T-helper 2 cell treated with Interferon-gamma antibody and Interleukin-4, amounts not matched to agents 5 μg/mL and 100 μg/mL, for 36 hours (primary cell): ENCODE results near the gene PDSS2.

ENCODE experiments used
- DNase-seq: peaks from one replicate; pipeline ENCODE4 v3.0.0; 2021; ENCODE audit warnings: low spot score
- H3K27ac Mint-ChIP-seq: one replicate; pipeline ENCODE4 v1.8.0; 2021; ENCODE audit warnings: mild to moderate bottlenecking, mixed read lengths
- H3K27me3 Mint-ChIP-seq: one replicate; pipeline ENCODE4 v1.8.0; 2021; ENCODE audit warnings: low read depth, mixed read lengths
- H3K36me3 Mint-ChIP-seq: one replicate; pipeline ENCODE4 v1.8.0; 2021; ENCODE audit warnings: low read depth, mixed read lengths
- H3K4me1 Mint-ChIP-seq: one replicate; pipeline ENCODE4 v1.8.0; 2021; ENCODE audit warnings: low read depth, mixed read lengths
- H3K4me3 Mint-ChIP-seq: one replicate; pipeline ENCODE4 v1.8.0; 2022; ENCODE audit warnings: mild to moderate bottlenecking, moderate library complexity, mixed read lengths
- H3K9me3 Mint-ChIP-seq: one replicate; pipeline ENCODE4 v1.8.0; 2021; ENCODE audit warnings: mixed read lengths

The PDSS2 gene

DNA sequence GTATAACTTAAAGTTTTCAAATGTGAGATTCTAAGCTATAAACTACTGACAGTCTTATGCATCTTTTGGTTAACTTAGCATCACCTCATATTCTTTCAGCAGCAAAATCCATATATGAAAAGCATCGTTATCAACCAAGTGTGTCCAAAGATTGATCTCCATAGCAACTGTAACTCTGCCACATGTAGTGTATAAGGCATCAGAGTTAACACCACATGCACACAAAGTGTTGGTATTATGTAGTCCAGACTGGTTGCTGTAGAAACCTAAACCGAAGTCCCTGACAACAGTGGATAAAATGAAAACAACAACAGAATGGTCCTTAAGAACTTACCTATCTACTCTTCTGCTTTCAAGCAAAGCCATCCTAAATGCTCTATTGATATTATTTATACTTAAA lies 39.6 kb downstream of the PDSS2 start:
- Mint-ChIP-seq H3K4me1 (no peaks in the 10 kb centered on the region), H3K27me3 (no peaks in the 10 kb centered on the region), H3K36me3 (peaks cover under 1% of the 10 kb centered on the region), H3K27ac (no peak overlapping the region), H3K4me3 (no peak overlapping the region), H3K9me3 (no peaks in the 10 kb centered on the region)
- no peak for DNase-seq

DNA sequence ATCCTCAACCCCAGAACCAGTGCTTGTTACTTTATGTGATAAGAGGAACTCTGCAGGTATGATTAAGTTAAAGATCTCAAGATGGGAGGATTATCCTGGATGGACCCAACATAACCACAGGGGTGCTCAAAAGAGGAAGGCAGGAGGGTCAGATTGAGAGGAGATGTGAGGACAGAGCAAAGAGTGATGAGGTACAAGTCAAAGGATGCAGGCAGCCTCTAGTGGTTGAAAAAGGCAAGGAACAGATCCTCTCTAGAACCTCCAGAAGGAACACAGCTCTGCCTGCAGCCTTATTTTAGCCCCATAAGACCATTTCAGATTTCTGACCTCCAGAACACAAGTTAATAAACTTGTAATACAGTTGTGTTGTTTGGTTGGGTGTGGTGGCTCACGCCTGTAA lies 41.2 kb downstream of the PDSS2 start:
- no peak overlapping the region for H3K27ac Mint-ChIP-seq
- H3K27me3 Mint-ChIP-seq: no peaks in the 10 kb centered on the region
- no peaks in the 10 kb centered on the region for H3K4me1 Mint-ChIP-seq
- DNase-seq: no peak
- no peaks in the 10 kb centered on the region for H3K9me3 Mint-ChIP-seq
- no peaks in the 10 kb centered on the region for H3K36me3 Mint-ChIP-seq
- H3K4me3 Mint-ChIP-seq: no peak overlapping the region

- H3K9me3 Mint-ChIP-seq: no peaks in the 10 kb centered on the region
- H3K4me1 Mint-ChIP-seq: no peaks in the 10 kb centered on the region
- H3K27me3 Mint-ChIP-seq: no peaks in the 10 kb centered on the region
- no peaks in the 10 kb centered on the region for H3K36me3 Mint-ChIP-seq
- H3K4me3 Mint-ChIP-seq: no peak overlapping the region
- no peak for DNase-seq
- no peak overlapping the region for H3K27ac Mint-ChIP-seq
These were observed 43.2 kb downstream of the PDSS2 start for GRCh38 chr6:107416145-107416544.

- Mint-ChIP-seq H3K36me3 (no peaks in the 10 kb centered on the region), H3K27me3 (no peaks in the 10 kb centered on the region), H3K9me3 (no peaks in the 10 kb centered on the region), H3K27ac (no peak overlapping the region), H3K4me3 (no peak overlapping the region), H3K4me1 (no peaks in the 10 kb centered on the region)
- no peak for DNase-seq
These were observed 45.3 kb downstream of the PDSS2 start for GRCh38 chr6:107413966-107414645.

DNA sequence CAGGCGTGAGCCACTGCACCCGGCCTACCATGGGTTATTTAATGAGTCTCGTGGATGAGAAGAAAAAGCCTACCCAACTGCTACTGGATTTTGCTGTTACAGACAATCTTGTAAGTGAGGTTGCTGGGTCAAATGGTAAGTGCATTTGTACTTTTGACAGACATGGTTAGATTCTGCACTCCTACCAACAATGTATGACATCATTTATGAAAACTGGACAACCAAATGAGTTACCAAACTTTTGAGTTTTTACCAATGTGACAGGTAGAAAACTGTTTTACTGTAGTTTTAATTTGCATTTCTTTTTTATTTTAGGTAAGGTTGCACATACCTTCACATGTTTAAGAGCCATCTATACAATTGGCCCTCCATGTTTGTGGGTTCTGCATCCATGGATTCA lies 48.2 kb downstream of the PDSS2 start:
- Mint-ChIP-seq H3K36me3 (peaks cover 3% of the 10 kb centered on the region), H3K4me3 (no peak overlapping the region)

DNA sequence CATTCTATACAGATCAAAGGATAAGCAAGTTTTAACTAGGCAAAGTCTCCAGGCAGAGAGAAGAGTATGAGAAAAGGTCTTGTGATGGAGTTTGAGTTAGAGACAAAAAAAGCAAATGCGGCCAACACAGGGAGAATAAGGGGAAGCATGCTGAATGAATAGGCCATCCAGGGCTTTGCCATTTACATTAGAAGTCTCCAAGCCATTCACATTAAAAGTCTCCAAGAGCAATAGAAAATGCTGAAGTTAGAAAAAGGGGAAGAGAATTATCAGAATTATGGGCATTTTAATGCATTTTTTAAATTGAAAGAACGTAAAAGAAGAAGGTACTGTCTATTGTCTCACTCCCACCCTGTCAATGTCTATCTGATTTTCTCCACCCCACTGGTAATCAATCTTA lies 49.4 kb downstream of the PDSS2 start:
- no peak overlapping the region for H3K27ac Mint-ChIP-seq
- H3K4me1 Mint-ChIP-seq: peaks cover 5% of the 10 kb centered on the region
- H3K27me3 Mint-ChIP-seq: no peaks in the 10 kb centered on the region
- H3K9me3 Mint-ChIP-seq: peaks cover 5% of the 10 kb centered on the region
- no peak for DNase-seq
- no peak overlapping the region for H3K4me3 Mint-ChIP-seq
- peaks cover 6% of the 10 kb centered on the region for H3K36me3 Mint-ChIP-seq

More for the DNA sequence above, 48.2 kb downstream of the PDSS2 start:
- peaks cover 5% of the 10 kb centered on the region for H3K4me1 Mint-ChIP-seq
- DNase-seq: no peak
- H3K27ac Mint-ChIP-seq: no peak overlapping the region
- H3K27me3 Mint-ChIP-seq: no peaks in the 10 kb centered on the region
- no peaks in the 10 kb centered on the region for H3K9me3 Mint-ChIP-seq

DNA sequence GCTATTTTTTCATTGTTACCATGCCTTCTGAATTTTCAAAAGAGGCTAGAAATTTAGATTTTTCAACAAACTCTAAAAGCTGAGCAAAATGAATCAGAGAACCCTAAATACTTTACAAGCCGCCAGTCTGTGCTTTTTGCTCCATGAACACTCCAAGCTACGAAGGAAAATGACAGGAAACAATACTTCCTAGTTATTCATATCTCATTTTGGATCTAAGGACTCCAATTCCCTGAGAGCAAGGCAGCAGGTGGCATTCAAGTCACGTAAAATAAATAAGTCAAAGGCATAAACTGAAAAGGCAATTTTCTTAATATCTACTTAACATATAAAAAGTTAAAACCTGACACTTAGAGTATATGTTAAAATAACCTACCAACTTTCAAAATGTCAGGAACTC lies 50.6 kb downstream of the PDSS2 start:
- H3K9me3 Mint-ChIP-seq: peaks cover 17% of the 10 kb centered on the region
- H3K27ac Mint-ChIP-seq: no peak overlapping the region
- H3K36me3 Mint-ChIP-seq: peaks cover 13% of the 10 kb centered on the region
- no peak overlapping the region for H3K4me3 Mint-ChIP-seq
- no peak for DNase-seq
- H3K27me3 Mint-ChIP-seq: no peaks in the 10 kb centered on the region
- peaks cover 5% of the 10 kb centered on the region for H3K4me1 Mint-ChIP-seq

GRCh38 chr6:107405002-107405401 lies 54.4 kb downstream of the PDSS2 start:
- Mint-ChIP-seq H3K4me3 (no peak overlapping the region), H3K9me3 (peaks cover 44% of the 10 kb centered on the region), H3K27ac (no peak overlapping the region), H3K27me3 (no peaks in the 10 kb centered on the region), H3K36me3 (peaks cover 37% of the 10 kb centered on the region), H3K4me1 (peaks cover 5% of the 10 kb centered on the region)
- no peak for DNase-seq

- Mint-ChIP-seq H3K4me3 (no peak overlapping the region), H3K27ac (no peak overlapping the region), H3K36me3 (peaks cover 42% of the 10 kb centered on the region), H3K27me3 (no peaks in the 10 kb centered on the region), H3K9me3 (peaks cover 62% of the 10 kb centered on the region), H3K4me1 (peaks cover 5% of the 10 kb centered on the region)
- no peak for DNase-seq
These were observed 56.8 kb downstream of the PDSS2 start for GRCh38 chr6:107402533-107402932.

DNA sequence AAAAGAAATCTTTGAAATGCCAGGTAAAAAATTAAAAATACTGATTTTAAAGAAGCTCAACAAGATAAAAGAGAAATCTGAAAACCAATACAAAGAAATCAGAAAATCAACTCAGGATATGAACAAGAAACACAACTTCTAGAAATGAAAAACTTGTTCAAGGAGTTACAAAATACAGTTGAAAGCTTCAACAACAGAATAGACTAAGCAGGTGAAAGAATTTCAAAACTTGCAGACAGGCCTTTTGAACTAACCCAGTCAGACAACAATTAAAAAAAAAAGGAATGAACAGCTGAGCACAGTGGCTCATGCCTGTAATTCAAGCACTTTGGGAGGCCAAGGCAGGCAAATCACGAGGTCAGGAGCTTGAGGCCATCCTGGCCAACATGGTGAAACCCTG lies 57.8 kb downstream of the PDSS2 start:
- peaks cover 39% of the 10 kb centered on the region for H3K36me3 Mint-ChIP-seq

DNA sequence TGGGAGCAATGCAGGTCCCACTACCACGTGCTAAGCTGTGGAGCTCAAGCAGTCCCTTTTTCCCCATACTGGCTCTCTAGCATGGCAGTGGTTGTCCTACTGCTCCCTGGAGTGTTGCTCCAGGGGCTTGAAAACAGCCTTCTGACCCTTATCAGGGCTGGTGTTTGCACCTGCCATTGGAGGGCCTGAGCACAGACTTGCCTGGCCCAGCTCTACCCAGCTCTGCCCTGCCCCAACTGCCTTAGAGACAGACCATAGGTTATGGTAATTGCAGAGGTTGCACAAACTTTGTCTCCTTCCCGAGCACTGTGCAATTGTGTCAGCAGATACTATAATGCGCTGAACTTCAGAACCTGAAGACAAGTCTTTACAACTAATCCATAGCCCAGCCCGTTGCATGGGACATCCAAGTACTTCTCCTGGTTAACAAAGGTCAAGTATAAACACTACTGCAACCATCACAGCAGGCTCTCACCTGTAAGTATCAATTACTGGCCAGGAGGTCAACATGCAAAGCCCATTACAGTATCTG lies 58.7 kb downstream of the PDSS2 start:
- no peak overlapping the region for H3K4me3 Mint-ChIP-seq
- H3K27me3 Mint-ChIP-seq: no peaks in the 10 kb centered on the region
- DNase-seq: no peak
- no peaks in the 10 kb centered on the region for H3K4me1 Mint-ChIP-seq
- H3K27ac Mint-ChIP-seq: no peak overlapping the region
- H3K36me3 Mint-ChIP-seq: peaks cover 44% of the 10 kb centered on the region
- peaks cover 71% of the 10 kb centered on the region for H3K9me3 Mint-ChIP-seq

More for the DNA sequence above, 57.8 kb downstream of the PDSS2 start:
- no peak for DNase-seq
- no peaks in the 10 kb centered on the region for H3K4me1 Mint-ChIP-seq
- H3K27ac Mint-ChIP-seq: no peak overlapping the region
- peaks cover 65% of the 10 kb centered on the region for H3K9me3 Mint-ChIP-seq
- H3K27me3 Mint-ChIP-seq: no peaks in the 10 kb centered on the region
- H3K4me3 Mint-ChIP-seq: no peak overlapping the region

GRCh38 chr6:107399935-107400334 lies 59.4 kb downstream of the PDSS2 start:
- Mint-ChIP-seq H3K27ac (no peak overlapping the region), H3K4me1 (no peaks in the 10 kb centered on the region), H3K9me3 (peaks cover 71% of the 10 kb centered on the region), H3K27me3 (no peaks in the 10 kb centered on the region), H3K4me3 (no peak overlapping the region), H3K36me3 (peaks cover 44% of the 10 kb centered on the region)
- DNase-seq: no peak

- Mint-ChIP-seq H3K27ac (no peak overlapping the region), H3K4me1 (no peaks in the 10 kb centered on the region), H3K36me3 (peaks cover 46% of the 10 kb centered on the region), H3K9me3 (peaks cover 73% of the 10 kb centered on the region), H3K27me3 (no peaks in the 10 kb centered on the region), H3K4me3 (no peak overlapping the region)
- no peak for DNase-seq
These were observed 61.4 kb downstream of the PDSS2 start for GRCh38 chr6:107398001-107398400.

DNA sequence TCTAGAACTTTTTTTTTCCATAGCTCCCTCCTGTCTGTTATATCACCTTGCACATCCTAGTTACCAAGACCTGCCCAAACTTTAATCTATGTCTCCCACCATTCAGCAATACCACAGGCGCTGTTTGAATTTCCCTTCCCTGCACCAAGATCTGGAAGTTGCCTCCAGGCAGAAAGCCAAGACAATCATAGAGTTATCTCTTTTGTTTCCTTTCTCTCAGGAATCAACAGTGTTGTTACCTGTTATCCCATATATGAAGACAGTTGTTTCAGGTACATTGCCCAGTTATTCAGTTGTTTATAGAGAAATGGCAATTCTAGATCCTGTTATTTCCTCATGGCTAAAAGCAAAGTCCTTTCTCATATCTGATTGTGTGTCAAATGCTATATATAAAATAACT lies 63.2 kb downstream of the PDSS2 start:
- no peak for DNase-seq
- H3K9me3 Mint-ChIP-seq: peaks cover 65% of the 10 kb centered on the region
- H3K4me3 Mint-ChIP-seq: no peak overlapping the region
- peaks cover 35% of the 10 kb centered on the region for H3K36me3 Mint-ChIP-seq
- no peak overlapping the region for H3K27ac Mint-ChIP-seq
- H3K4me1 Mint-ChIP-seq: no peaks in the 10 kb centered on the region
- no peaks in the 10 kb centered on the region for H3K27me3 Mint-ChIP-seq

- Mint-ChIP-seq H3K27ac (no peak overlapping the region), H3K9me3 (peaks cover 40% of the 10 kb centered on the region), H3K36me3 (peaks cover 27% of the 10 kb centered on the region)
These were observed 67.3 kb downstream of the PDSS2 start for GRCh38 chr6:107392069-107392468.

More at GRCh38 chr6:107392069-107392468, 67.3 kb downstream of the PDSS2 start:
- DNase-seq: no peak
- H3K4me1 Mint-ChIP-seq: peaks cover 13% of the 10 kb centered on the region
- H3K27me3 Mint-ChIP-seq: no peaks in the 10 kb centered on the region
- H3K4me3 Mint-ChIP-seq: no peak overlapping the region
